ACC112 (cell line): Measurements from ENCODE around the gene CD209.

Experiments
- H2AFZ ChIP-seq: fragments of 200-600 bp; sonication (generic); one replicate; pipeline ENCODE4 v1.6.0; 2017; ENCODE audit warnings: antibody characterized with exemption, low read length; ENCODE audit not compliant: unreplicated experiment
- H3K27ac ChIP-seq: fragments of 200-600 bp; sonication (generic); 2 replicates; pipeline ENCODE4 v1.5.1; 2014; ENCODE audit warnings: low read depth, mild to moderate bottlenecking, antibody characterized with exemption, low read length, moderate library complexity
- H3K27me3 ChIP-seq: fragments of 200-600 bp; sonication (generic); 2 replicates; pipeline ENCODE4 v1.6.1; 2014; ENCODE audit warnings: mild to moderate bottlenecking, antibody characterized with exemption, low read length, moderate library complexity, mixed read lengths; ENCODE audit not compliant: insufficient read depth
- H3K36me3 ChIP-seq: fragments of 200-600 bp; sonication (generic); 2 replicates; pipeline ENCODE4 v1.6.1; 2016; ENCODE audit warnings: mild to moderate bottlenecking, antibody characterized with exemption, low read length, moderate library complexity, mixed read lengths; ENCODE audit not compliant: insufficient read depth
- H3K4me1 ChIP-seq: fragments of 200-600 bp; sonication (generic); one replicate; pipeline ENCODE4 v1.6.1; 2016; ENCODE audit warnings: low read length, mixed read lengths; ENCODE audit not compliant: insufficient read depth, unreplicated experiment, control insufficient read depth
- H3K4me3 ChIP-seq: fragments of 200-600 bp; sonication (generic); 2 replicates; pipeline ENCODE4 v1.5.1; 2014; ENCODE audit warnings: mild to moderate bottlenecking, low read depth, low read length
- H3K79me2 ChIP-seq: fragments of 200-600 bp; sonication (generic); one replicate; pipeline ENCODE4 v1.6.0; 2016; ENCODE audit warnings: low read length; ENCODE audit not compliant: control insufficient read depth, unreplicated experiment, insufficient read depth

The CD209 gene

DNA sequence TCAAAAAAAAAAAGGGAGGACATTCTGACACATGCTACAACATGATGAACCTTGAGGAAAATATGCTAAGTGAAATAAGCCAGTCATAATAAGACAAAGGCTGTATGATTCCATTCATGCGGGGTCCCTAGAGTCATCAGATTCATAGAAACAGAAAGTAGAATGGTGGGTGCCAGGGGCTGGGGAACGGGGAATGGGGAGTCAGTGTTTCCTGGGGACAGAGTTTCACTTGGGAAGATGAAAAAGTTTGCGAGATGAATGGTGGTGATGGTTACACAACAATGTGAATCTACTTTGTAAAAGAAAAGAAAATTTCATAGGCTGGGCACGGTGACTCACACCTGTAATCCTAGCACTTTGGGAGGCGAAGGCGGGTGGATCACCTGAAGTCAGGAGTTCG, 9.3 kb downstream of the CD209 start:
- Histone ChIP-seq H3K4me1 (no peaks in the 10 kb centered on the region), H3K36me3 (no peaks in the 10 kb centered on the region)

GRCh38 chr19:7737215-7737614, 10.1 kb downstream of the CD209 start:
- Histone ChIP-seq H3K79me2 (no peaks in the 10 kb centered on the region), H3K27ac (no peak overlapping the region), H3K27me3 (peaks cover 37% of the 10 kb centered on the region), H3K4me3 (no peak overlapping the region), H2AFZ (no peak overlapping the region), H3K4me1 (no peaks in the 10 kb centered on the region), H3K36me3 (no peaks in the 10 kb centered on the region)

More for the DNA sequence above, 9.3 kb downstream of the CD209 start:
- H3K4me3 ChIP-seq = no peak overlapping the region
- H2AFZ ChIP-seq = no peak overlapping the region
- no peaks in the 10 kb centered on the region for H3K79me2 ChIP-seq
- no peak overlapping the region for H3K27ac ChIP-seq
- peaks cover 38% of the 10 kb centered on the region for H3K27me3 ChIP-seq

DNA sequence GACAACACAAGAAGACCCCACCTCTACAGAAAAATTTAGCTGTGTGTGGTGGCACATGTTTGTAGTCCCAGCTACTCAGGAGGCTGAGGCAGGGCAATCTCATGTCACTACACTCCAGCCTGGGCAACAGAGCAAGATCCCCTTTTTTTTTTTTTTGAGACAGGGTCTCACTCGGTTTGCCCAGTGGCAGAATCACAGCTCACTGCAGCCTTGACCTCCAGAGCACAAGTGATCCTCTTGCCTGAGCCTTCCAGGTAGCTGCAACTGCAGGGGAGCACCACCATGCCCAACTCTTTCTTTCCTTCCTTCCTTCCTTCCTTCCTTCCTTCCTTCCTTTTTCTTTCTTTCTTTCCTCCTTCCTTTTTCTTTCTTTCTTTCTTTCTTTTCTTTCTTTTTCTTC, 11.2 kb downstream of the CD209 start:
- Histone ChIP-seq H3K27ac (no peak overlapping the region), H2AFZ (no peak overlapping the region)

GRCh38 chr19:7734220-7735203, 12.8 kb downstream of the CD209 start:
- H3K4me3 ChIP-seq = no peak overlapping the region
- H3K27ac ChIP-seq = no peak overlapping the region
- H3K36me3 ChIP-seq = no peaks in the 10 kb centered on the region
- no peaks in the 10 kb centered on the region for H3K79me2 ChIP-seq
- peaks cover 49% of the 10 kb centered on the region for H3K27me3 ChIP-seq
- no peak overlapping the region for H2AFZ ChIP-seq
- H3K4me1 ChIP-seq = no peaks in the 10 kb centered on the region

More for the DNA sequence above, 11.2 kb downstream of the CD209 start:
- H3K4me3 ChIP-seq = no peak overlapping the region
- no peaks in the 10 kb centered on the region for H3K4me1 ChIP-seq
- H3K27me3 ChIP-seq = peaks cover 47% of the 10 kb centered on the region
- H3K36me3 ChIP-seq = no peaks in the 10 kb centered on the region
- no peaks in the 10 kb centered on the region for H3K79me2 ChIP-seq

DNA sequence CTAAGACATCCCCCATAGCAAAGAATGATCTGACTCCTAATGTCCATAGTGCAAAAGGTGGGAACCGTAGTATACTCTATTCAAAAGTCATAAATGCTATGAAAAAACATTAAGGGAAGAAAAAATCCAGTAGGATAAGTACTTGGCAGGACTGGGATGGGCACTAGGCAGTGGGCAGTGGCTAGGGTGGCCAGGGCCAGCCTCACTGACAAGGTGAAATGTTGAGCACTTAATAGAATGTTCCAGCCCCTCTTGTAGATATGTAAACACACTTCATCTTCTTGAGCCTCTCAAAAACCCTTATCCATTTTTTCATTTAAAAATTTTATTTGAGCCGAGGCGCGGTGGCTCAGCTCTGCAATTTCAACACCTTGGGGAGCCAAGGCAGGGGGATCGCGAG, 14.0 kb downstream of the CD209 start:
- no peaks in the 10 kb centered on the region for H3K79me2 ChIP-seq
- no peak overlapping the region for H3K27ac ChIP-seq
- no peaks in the 10 kb centered on the region for H3K36me3 ChIP-seq
- H3K4me1 ChIP-seq = no peaks in the 10 kb centered on the region
- no peak overlapping the region for H2AFZ ChIP-seq
- no peak overlapping the region for H3K4me3 ChIP-seq
- H3K27me3 ChIP-seq = peaks cover 56% of the 10 kb centered on the region

DNA sequence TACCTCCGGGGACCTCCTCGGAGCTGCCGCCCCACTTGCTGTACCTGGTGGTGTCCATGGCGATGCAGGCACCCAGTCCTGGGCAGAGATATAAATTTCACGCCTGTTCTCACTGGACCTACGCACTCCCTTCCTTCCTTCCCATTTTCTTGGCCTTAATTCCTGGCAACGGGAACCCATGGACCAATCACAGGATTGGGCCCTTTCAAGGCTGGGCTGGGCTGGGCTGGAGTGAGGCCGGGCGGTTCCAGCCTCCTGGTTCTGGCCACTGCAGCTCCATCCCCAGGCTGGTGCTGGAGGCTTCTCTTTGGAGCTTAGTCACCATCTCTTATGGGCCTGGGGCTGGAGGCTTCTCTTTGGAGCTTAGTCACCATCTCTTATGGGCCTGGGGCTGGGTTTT, 15.3 kb downstream of the CD209 start, which contains the start of gene CLEC4G:
CLEC4G (minus strand) TSS at position 66 of the 400 bp plus-strand sequence; CDS start at position 58, 8 bp downstream.
- H3K4me3 ChIP-seq = no peak within 1 kb of the TSS
- peaks cover 67% of the 10 kb centered on the region for H3K27me3 ChIP-seq
- no peaks in the 10 kb centered on the region for H3K4me1 ChIP-seq
- H3K79me2 ChIP-seq = no peaks in the 10 kb centered on the region
- H2AFZ ChIP-seq = no peak within 1 kb of the TSS
- no peak within 1 kb of the TSS for H3K27ac ChIP-seq
- H3K36me3 ChIP-seq = no peaks in the 10 kb centered on the region

DNA sequence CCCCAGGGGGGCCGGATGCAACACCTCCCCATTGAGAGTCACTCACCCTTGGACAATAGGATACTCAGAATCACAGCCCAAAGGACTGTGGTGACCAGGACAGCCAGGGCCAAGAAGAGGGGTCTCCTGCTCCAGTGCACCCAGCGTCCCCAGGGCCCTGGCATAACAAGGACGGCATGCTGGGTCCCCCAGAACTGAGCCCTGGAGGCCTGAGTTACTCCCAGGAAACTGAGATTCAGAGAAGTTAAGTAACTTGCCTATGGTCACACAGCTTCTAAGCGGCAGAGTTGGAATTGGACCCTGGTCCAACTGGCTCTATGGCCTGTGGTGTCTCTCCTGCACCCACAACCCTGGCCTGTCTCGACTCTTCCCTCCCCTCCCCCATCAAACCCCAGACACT, 15.7 kb downstream of the CD209 start:
- H3K27me3 ChIP-seq = peaks cover 67% of the 10 kb centered on the region
- H3K4me3 ChIP-seq = no peak overlapping the region
- H2AFZ ChIP-seq = no peak overlapping the region
- H3K4me1 ChIP-seq = no peaks in the 10 kb centered on the region
- H3K27ac ChIP-seq = no peak overlapping the region
- no peaks in the 10 kb centered on the region for H3K79me2 ChIP-seq
- H3K36me3 ChIP-seq = no peaks in the 10 kb centered on the region

DNA sequence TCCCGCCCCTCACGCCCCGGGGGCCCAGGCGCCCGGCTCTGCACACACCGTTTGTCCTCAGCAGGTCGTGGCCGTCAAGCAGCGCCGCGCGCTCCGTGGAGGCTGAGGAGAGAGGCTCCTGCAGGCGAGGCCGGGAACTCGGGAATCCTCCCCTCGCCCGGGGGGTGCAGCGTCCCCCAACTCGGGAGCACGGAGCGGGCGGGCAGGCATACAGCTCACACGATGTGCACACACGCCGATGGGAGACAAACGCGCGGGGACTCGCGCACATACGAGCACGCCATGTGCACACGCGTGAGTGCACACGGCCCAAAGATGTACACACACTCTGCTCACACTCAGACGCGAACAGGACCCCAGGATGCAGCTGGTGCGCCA, 16.1 kb downstream of the CD209 start:
- Histone ChIP-seq H3K27me3 (peaks cover 67% of the 10 kb centered on the region), H3K36me3 (no peaks in the 10 kb centered on the region), H3K4me1 (no peaks in the 10 kb centered on the region), H3K27ac (no peak overlapping the region), H2AFZ (no peak overlapping the region), H3K79me2 (no peaks in the 10 kb centered on the region), H3K4me3 (no peak overlapping the region)

- H2AFZ ChIP-seq = no peak overlapping the region
- H3K79me2 ChIP-seq = no peaks in the 10 kb centered on the region
- H3K4me1 ChIP-seq = no peaks in the 10 kb centered on the region
- no peak overlapping the region for H3K4me3 ChIP-seq
- H3K36me3 ChIP-seq = no peaks in the 10 kb centered on the region
- peaks cover 67% of the 10 kb centered on the region for H3K27me3 ChIP-seq
- H3K27ac ChIP-seq = no peak overlapping the region
These were observed 16.8 kb downstream of the CD209 start for GRCh38 chr19:7730286-7731217.

DNA sequence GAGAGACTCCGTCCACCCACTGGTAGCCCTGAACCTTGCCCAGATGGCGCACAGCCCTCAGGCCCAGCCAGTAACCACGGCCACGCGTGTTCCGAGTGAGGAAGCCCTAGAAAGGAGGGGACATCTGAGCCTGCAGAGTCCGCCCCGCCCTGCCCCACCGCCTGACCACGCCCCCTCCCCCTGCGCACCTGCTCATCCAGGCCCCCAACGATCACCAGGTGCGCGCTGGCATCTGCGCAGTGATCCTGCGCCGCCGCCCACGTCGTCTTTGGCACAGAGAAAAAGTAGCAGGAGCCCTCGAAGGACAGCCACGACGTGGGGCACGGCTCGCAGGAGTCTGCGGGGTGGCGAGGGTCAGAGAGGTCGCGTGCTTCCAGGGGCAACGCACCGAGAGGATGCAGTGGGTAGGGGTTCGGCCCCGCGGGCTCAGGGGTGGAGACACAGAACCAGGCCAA, 17.5 kb downstream of the CD209 start:
- Histone ChIP-seq H2AFZ (no peak overlapping the region), H3K27me3 (peaks cover 64% of the 10 kb centered on the region), H3K36me3 (no peaks in the 10 kb centered on the region), H3K4me1 (no peaks in the 10 kb centered on the region), H3K4me3 (no peak overlapping the region), H3K79me2 (no peaks in the 10 kb centered on the region), H3K27ac (no peak overlapping the region)
